Adrenal gland (tissue), 5 donors: ENCODE results near the gene API5.

Experiments used
- CTCF ChIP-seq, 6 experiments: fragments of 450-650 bp in 4 of 6; fragments of 200-600 bp in 2 of 6; sonication (generic) in 1 of 6; IDR thresholded peaks; 1 replicate in 5 of 6; 2 replicates in 1 of 6; pipeline versions ENCODE4 v1.5.1 to v1.8.0; 2016 to 2021; ENCODE audit warnings: antibody characterized with exemption in 6 of 6, mild to moderate bottlenecking in 2 of 6, moderate library complexity in 1 of 6
- POLR2A ChIP-seq, 2 donors: fragments of 450-650 bp; IDR thresholded peaks; one replicate each; pipeline ENCODE4 v1.6.1; 2017; ENCODE audit warnings: antibody characterized with exemption in 2 of 2, mild to moderate bottlenecking in 2 of 2, moderate library complexity in 1 of 2
- donor health status: DM: no; HTN: no; CAD: no.

- TF ChIP-seq CTCF (IDR thresholded peaks at IDR 0.05): no peak
- TF ChIP-seq POLR2A (IDR thresholded peaks at IDR 0.05): no peak
Observed at GRCh38 chr11:43378897-43379296, 67.1 kb downstream of the API5 start.
